GM19035 (cell line): Measurements from ENCODE around the gene BSND.
"Not testable (repeated sequence)": the region's sequence is repeated elsewhere in the genome, so short reads cannot be mapped to it uniquely, and the experiment has no call there.

ENCODE experiments used
- ATAC-seq: cut with Tn5 transposase; IDR thresholded peaks from one replicate; pipeline ENCODE4 v1.9.1; 2021; ENCODE audit not compliant: unreplicated experiment

Gene BSND

GRCh38 chr1:54998677-54999076, at the start of gene BSND:
Gene BSND (plus strand): TSS chr1:54998933. CDS start chr1:54999187, 254 bp downstream.
- peak; percentile 48 for ATAC-seq

DNA sequence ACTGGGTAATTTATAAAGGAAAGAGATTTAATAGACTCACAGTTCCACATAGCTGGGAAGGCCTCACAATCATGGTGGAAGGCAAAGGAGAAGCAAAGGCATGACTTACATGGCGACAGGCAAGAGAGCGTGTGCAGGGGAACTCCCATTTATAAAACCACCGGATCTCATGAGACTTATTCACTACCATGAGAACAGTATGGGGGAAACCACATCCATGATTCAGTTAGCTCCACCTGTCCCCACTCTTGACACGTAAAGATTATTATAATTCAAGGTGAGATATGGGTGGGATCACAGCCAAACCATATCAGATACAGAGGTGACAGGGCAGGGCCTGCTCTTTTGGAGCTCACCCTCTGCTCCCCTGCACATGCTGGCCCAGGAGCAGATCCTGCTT, 49.7 kb upstream of the BSND start:
- no peak for ATAC-seq

DNA sequence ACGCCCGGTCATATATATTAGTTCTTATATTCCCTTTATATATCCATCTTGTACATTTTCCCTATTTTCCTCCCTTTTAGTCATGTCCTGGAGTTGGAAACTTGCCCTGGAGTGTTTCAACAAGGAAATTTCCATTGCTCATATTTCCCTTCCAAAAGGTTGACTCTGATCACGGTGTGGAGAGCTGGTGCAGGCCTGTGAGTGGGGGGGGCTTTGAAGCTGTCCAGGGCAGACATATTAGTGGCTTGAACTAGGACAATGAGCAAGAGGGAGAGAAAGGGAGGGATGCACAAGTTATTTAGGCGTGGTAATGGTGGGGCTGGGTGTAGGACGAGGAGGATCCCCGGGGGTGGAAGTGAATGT, 48.7 kb upstream of the BSND start:
- ATAC-seq, result no peak

- peak; percentile 47 for ATAC-seq
These were observed 48.2 kb upstream of the BSND start for GRCh38 chr1:54950369-54951163.

DNA sequence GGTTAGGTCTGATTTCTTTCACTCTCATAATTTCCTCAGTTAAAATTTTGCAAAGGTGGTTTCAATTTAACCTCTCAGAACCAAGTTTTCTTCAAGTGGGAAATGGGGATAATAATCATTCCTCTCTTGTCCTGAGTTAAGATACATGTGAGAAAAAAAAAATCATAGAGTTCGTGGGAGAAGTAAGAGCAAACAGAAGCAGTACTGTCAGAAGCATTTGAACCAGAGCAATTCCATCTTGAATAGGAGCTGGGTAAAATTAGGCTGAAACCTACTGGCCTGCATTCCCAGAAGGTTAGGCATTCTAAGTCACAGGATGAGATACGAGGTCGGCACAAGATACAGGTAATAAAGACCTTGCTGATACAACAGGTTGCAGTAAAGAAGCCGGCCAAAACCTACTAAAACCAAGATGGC, 46.9 kb upstream of the BSND start:
- no peak for ATAC-seq

GRCh38 chr1:54952950-54953718, 45.6 kb upstream of the BSND start:
- no peak for ATAC-seq

- no peak for ATAC-seq
These were observed 44.9 kb upstream of the BSND start for GRCh38 chr1:54953846-54954245.

GRCh38 chr1:54955359-54955758, 43.4 kb upstream of the BSND start:
- no peak for ATAC-seq

GRCh38 chr1:54956726-54957125, 42.0 kb upstream of the BSND start:
- ATAC-seq, result no peak

DNA sequence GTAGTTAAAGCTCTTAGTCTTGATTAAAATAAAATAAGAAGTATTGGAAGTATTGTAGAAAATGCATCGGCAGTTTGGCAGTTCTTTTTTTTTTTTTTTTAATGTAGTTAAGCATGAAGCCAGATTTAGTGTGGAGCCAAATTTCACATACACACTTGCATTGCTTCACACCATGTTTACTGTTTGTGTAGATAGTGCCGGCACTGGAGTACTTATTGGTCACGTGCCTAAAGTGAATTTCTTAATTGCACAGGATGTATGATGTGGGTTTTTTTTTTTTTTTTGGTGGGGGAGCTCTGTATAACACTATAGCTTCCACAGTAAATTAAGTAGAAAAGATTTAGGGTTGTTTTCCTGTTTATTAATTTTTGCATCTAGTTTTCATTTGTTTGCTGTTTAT, 39.5 kb upstream of the BSND start:
- ATAC-seq, result no peak

GRCh38 chr1:54962612-54963395, 35.9 kb upstream of the BSND start:
- no peak for ATAC-seq

- not testable (repeated sequence) for ATAC-seq
These were observed 34.9 kb upstream of the BSND start for GRCh38 chr1:54963829-54964228.

- ATAC-seq, result peak; percentile 84
These were observed 33.0 kb upstream of the BSND start for GRCh38 chr1:54965624-54966340.

GRCh38 chr1:54967372-54967771, 31.4 kb upstream of the BSND start:
- no peak for ATAC-seq

DNA sequence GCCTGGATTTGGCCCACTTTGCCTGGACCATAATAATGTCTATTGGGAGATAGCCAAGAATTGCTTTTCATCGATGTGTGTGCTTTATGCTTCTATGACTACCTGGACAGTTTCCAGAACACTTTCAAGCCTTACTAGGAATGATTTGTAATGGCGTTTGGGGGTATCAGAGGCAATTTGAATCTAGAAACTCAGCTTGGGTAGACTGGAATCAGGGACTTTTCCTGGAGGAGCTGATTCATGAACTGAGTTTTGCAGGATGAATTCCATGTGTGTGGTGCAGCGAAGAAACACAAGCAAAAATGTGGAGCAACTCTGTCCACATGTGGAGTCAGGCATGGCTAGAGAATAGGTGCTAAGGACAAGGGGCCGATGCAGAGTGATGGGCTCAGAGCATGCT, 30.2 kb upstream of the BSND start:
- no peak for ATAC-seq

GRCh38 chr1:54969879-54970278, 28.9 kb upstream of the BSND start:
- no peak for ATAC-seq

DNA sequence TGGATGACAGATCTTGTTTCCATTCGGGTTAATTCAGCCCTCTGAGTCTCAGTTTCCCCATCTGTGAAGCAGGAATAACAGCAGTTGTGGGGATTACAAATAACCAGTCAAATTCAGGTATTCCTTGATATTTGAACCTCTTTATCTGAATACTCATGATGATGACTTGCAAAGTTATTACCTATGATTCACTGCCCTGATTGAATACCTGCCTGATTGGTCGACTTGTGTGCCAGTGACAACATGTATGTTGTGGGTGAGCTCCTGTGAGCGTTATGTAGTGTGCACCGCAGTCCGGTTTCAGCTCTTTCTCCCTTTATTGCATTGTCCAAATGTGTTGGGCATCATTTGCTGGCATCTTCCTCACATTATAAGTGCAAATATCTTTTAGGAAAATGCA, 27.8 kb upstream of the BSND start:
- ATAC-seq, result no peak

GRCh38 chr1:54971317-54971791, 27.4 kb upstream of the BSND start:
- peak; percentile 77 for ATAC-seq

DNA sequence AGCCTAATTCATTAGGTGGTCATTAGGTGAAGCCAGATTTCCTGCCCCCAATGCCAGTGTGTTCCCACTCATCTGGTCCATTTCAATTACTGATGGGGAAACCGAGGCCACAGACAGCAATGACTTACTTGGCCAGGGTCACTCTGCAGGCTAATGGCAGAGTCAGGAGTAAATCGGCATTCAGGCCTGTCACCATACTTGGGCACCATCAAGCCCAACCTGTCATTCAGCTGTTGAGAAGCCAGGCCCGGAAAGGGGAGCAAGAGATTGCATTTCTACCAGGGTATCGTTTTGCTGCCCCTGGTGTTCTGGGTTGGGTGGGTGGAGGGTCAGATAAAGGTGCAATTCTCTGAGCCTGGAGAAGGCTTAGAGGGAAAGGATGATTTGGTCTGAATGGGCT, 26.3 kb upstream of the BSND start:
- ATAC-seq, result no peak

GRCh38 chr1:54973205-54973921, 25.4 kb upstream of the BSND start:
- no peak for ATAC-seq
